K562 (cell line): ENCODE results near the gene MAML3. TPM values are rescaled to one million over a fixed set of nuclear protein-coding genes. Genes with fewer than 3 reads are reported as not detected.

Experiments used
- CREB3 ChIP-seq: fragments of 450-650 bp; conservative IDR thresholded peaks from 2 replicates; pipeline ENCODE4 v1.6.1; 2016; ENCODE audit warnings: missing genetic modification characterization, low read depth, mild to moderate bottlenecking, missing compliant biosample characterization, moderate library complexity
- HMBOX1 ChIP-seq: sonication (generic); IDR thresholded peaks from 2 replicates; pipeline ENCODE4 v1.6.1; 2016
- LEF1 ChIP-seq: fragments of 450-650 bp; IDR thresholded peaks from 2 replicates; pipeline ENCODE4 v1.6.1; 2016; ENCODE audit warnings: mild to moderate bottlenecking
- PHB2 ChIP-seq: fragments of 450-650 bp; IDR thresholded peaks from 2 replicates; pipeline ENCODE4 v1.6.1; 2017; ENCODE audit warnings: low read depth
- TAF7 ChIP-seq: fragments of 450-650 bp; IDR thresholded peaks from 2 replicates; pipeline ENCODE4 v1.6.1; 2016; ENCODE audit warnings: missing genetic modification characterization, missing compliant biosample characterization
- ZBTB43 ChIP-seq: sonication (generic); formaldehyde crosslinking; IDR thresholded peaks from 2 replicates; pipeline ENCODE4 v1.8.0; 2023; ENCODE audit warnings: mild to moderate bottlenecking, missing genetic modification reagents
- ZBTB49 ChIP-seq: sonication (generic); formaldehyde crosslinking; IDR thresholded peaks from 2 replicates; pipeline ENCODE4 v1.8.0; 2022; ENCODE audit warnings: missing genetic modification reagents, mild to moderate bottlenecking, borderline replicate concordance
- ZNF134 ChIP-seq: fragments of 250-450 bp; sonication (Bioruptor Pico); conservative IDR thresholded peaks from 2 replicates; pipeline ENCODE4 v1.4.0; 2020
- polyA plus RNA-seq, 8 experiments: library from polyadenylated mRNA; depleted of rRNA in 4 of 8; stranded (reverse) in 5 of 8; unstranded in 3 of 8; fragments of >200 nt; fragmentation: Nextera tagmentation in 2 of 8; fragmentation: Illumina TruSeq in 1 of 8; extraction: Ambion mirVana in 2 of 8; extraction: Trizol in 1 of 8; gene quantifications; 2 replicates each; pipeline versions ENCODE4 v1.2.1 to v1.2.3, GENCODE V29; 2011 to 2014; ENCODE audit warnings: inconsistent platforms in 1 of 8, missing spikeins in 1 of 8
- total RNA-seq, 7 experiments: library from RNA; depleted of rRNA in 6 of 7; stranded (reverse); fragments of >200 nt in 6 of 7; fragmentation: Illumina TruSeq in 2 of 7; extraction: Trizol in 2 of 7; gene quantifications; 2 replicates each; pipeline versions ENCODE4 v1.2.1 to v1.2.3, GENCODE V29; 2011 to 2021; ENCODE audit warnings: low replicate concordance in 1 of 7
- TF ChIP-seq, protein P1 (sequence below), 2 experiments: fragments of 450-650 bp; formaldehyde crosslinking in 1 of 2; IDR thresholded peaks; 2 replicates each; pipeline versions ENCODE4 v1.4.0 to v1.6.1; 2014 to 2020; ENCODE audit warnings: mild to moderate bottlenecking in 2 of 2, borderline replicate concordance in 1 of 2, low read depth in 1 of 2

The MAML3 gene
- total and polyA plus RNA-seq, 9 of the 15 experiments (the other 6 are each of a cell fraction or from before 2014, with no cell fraction given), result 0.01 to 0.55 (median 0.25) TPM

DNA sequence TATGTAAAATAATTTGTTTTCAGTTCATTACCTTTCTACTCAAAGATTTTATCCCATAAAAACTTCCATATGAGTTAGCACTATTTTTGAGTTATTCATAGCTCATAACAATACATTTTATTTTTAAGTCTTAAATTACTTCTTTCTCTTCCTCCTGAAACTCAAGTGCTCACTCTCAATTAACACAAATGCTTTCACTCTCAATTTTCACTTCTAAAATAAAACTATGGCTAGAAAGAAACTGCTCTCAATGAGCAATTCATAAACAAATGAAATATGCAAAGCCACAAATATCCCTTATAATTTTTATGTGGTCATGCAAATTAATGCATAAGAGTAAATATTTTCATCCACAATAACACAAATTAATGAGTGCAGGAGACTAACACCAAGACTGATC is 38.8 kb downstream of the MAML3 start (continued):
- TF ChIP-seq, protein P1, sequence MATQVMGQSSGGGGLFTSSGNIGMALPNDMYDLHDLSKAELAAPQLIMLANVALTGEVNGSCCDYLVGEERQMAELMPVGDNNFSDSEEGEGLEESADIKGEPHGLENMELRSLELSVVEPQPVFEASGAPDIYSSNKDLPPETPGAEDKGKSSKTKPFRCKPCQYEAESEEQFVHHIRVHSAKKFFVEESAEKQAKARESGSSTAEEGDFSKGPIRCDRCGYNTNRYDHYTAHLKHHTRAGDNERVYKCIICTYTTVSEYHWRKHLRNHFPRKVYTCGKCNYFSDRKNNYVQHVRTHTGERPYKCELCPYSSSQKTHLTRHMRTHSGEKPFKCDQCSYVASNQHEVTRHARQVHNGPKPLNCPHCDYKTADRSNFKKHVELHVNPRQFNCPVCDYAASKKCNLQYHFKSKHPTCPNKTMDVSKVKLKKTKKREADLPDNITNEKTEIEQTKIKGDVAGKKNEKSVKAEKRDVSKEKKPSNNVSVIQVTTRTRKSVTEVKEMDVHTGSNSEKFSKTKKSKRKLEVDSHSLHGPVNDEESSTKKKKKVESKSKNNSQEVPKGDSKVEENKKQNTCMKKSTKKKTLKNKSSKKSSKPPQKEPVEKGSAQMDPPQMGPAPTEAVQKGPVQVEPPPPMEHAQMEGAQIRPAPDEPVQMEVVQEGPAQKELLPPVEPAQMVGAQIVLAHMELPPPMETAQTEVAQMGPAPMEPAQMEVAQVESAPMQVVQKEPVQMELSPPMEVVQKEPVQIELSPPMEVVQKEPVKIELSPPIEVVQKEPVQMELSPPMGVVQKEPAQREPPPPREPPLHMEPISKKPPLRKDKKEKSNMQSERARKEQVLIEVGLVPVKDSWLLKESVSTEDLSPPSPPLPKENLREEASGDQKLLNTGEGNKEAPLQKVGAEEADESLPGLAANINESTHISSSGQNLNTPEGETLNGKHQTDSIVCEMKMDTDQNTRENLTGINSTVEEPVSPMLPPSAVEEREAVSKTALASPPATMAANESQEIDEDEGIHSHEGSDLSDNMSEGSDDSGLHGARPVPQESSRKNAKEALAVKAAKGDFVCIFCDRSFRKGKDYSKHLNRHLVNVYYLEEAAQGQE (IDR thresholded peaks at IDR 0.05; ENCODE audit: borderline replicate concordance), result no peak
- TF ChIP-seq, protein P1 (CRISPR knock-in tag; IDR thresholded peaks at IDR 0.05; ENCODE audit: low read depth), result no peak
- TF ChIP-seq PHB2 (no peak), ZBTB49 (no peak), ZNF134 (CRISPR knock-in tag) (no peak), LEF1 (no peak), HMBOX1 (no peak), CREB3 (tag) (no peak), TAF7 (tag) (no peak), ZBTB43 (CRISPR knock-in tag) (no peak)
